SK-MEL-5 (cell line): ENCODE data around the gene CLIC5. TPM values are rescaled to one million over a fixed set of nuclear protein-coding genes. Genes with fewer than 3 reads are reported as not detected.

Experiments
- DNase-seq: peaks from one replicate; pipeline ENCODE4 v3.0.0-alpha.2; 2016; ENCODE audit warnings: low read depth, low spot score
- in situ Hi-C: cut with HindIII; loops from 2 replicates; pipeline ENCODE4 v1.10.0; 2016; ENCODE audit warnings: low sequenced_read_pairs, high pct_unique_total_duplicates, low pct_unique_long_range_greater_than_20kb
- total RNA-seq: library from RNA; depleted of rRNA; stranded (reverse); fragments of >200 nt; shearing (Covaris generic); gene quantifications from 2 replicates; pipeline ENCODE4 v1.2.3, GENCODE V29; 2014

Gene CLIC5
- total RNA-seq, 1 experiment from 2014 or later = not detected

DNA sequence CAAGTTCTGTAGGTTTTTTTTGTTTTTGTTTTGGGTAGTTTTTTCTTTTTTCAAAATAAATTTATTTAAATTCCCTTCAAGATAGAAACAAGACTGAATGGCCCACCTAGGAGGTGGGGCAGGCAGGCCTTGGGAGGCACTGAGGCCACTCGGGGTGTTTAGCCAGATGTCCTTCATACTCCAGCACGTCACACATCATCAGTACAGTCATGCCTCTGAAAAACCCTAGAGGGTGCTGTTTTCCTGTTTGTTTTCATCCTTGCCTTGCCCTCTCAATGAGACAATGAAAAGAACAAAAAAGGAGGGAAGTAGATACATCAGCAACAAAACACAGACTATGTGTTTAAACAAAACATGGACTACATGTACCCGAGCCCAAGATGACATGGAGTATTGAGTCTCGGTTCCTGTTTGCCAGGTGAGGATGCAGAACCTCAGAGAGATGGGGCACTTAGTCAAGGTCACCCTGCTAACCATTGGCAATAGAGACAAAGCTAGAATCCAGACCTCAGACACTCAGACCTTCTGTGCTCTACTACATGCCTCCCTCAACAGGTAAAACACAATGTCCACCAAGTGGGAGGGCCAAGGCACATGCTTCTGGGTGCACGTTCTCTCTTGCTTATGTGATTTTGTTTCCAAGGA, 26.8 kb upstream of the CLIC5 start:
- peak; percentile 63 for DNase-seq
- in situ Hi-C loops = no loop called here

DNA sequence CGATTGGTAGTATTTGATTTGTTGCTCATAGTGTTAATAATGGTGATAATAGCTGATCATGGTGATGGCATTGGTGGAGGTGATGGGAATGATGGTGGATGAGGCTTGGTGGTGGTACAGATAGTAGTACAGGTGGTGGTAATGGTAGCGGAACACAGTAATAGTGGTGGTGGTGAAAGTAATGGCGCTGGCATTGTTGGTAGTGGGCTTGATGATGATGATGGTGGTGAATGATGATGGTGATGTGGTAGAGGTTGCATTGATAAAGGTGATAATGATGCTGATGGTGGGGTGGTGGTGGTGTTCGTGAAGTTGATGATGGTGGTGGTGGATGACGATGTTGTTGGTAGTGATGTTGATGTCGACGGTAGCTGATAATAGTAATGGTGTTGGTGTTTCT, 24.6 kb upstream of the CLIC5 start:
- in situ Hi-C loops = no loop called here
- DNase-seq = no peak

DNA sequence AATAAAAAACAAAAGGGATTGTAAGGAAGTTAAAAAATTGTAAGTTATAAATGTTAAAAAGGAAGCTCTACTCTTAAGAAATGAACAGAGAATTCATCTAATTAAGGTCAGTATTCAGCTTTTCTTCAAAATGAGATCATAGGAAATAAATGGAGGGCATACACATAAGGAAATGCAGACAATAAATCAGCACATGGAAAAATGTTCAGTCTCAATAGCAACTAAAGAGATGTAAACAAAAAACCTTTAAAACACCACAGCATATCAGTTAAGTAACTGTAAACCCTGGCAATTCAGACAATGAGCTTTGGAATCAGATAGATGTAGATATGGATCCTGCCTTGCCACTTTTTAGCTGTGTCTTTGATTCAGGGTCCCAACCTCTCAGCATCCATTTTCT, 24.0 kb upstream of the CLIC5 start:
- no peak for DNase-seq
- in situ Hi-C loops = no loop called here

DNA sequence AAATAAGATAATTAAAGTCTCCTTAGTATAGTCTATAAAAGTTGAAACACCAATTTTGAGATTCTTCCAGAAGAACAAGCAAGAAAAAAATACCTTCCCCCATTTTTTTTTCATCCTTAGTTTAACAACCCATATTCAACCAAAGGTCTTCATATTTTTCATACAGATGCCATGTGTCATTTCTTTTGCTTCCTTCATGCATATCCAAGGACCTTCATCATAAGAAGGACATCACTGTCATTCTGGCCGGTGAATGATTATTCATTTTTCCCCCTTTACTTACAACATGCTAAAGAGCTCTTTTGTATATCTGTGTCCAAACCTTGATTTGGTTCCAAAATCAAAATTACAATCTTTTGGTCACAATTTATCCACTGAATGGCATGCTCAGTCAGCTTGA, 21.3 kb upstream of the CLIC5 start:
- DNase-seq = no peak
- in situ Hi-C loops = no loop called here

DNA sequence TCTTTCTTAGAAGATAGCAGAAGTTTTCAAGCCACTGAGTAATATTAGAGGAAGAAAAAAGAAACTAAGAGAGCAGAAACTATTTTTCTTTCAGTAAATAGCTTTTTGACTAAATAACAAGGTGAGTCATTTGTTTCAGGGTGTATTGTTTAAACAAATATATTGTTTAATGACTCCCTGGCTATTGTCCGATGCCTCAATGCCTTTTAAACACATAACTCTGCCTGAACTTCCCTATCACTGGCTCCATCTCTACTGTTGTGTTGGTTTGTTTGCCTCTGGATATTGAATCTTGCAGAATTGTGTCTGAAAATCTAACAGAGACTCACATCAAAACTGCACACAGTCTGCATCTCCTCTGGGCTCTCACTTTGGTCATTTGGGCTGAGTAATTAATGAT, 19.6 kb upstream of the CLIC5 start:
- DNase-seq = no peak
- in situ Hi-C loops = no loop called here

DNA sequence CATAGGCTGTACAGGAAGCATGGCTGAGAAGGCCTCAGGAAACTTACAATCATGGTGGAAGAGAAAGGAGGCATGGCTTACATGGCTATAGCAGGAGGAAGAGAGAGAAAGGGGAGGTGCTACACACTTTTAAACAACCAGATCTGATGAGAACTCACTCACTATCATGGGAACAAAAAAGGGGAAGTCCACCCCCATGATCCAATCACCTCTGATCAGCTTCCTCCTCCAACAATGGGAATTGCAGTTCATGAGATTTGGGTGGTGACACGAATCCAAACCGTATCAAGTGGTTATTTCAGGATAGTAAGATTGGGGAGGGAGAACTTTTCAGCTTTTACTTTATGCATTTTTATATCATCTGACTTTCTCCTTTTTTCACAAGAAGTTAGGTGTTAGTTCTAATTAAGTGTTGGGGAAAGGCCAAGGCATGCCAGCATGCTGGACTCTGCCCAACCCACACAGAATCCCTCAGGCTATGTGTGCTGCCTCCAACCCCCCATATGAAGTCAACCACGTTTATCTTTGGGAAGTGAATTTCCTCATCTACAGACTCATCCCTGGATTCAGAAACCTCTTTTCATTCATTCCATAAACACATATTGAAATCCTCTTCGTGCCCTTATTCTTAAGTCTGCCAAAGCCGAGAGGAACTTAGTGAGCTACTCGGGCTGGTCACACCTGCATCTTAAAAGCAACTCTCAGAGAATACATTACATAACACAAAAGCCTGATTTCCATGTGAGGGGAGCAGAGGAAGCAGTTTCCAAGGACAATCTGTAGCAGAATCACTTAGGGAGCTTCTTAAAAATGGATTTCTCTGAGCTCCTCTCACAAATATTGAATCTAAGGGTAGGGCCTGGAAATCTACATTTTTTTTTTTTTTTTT, 16.7 kb upstream of the CLIC5 start:
- DNase-seq = no peak
- in situ Hi-C loops = no loop called here

DNA sequence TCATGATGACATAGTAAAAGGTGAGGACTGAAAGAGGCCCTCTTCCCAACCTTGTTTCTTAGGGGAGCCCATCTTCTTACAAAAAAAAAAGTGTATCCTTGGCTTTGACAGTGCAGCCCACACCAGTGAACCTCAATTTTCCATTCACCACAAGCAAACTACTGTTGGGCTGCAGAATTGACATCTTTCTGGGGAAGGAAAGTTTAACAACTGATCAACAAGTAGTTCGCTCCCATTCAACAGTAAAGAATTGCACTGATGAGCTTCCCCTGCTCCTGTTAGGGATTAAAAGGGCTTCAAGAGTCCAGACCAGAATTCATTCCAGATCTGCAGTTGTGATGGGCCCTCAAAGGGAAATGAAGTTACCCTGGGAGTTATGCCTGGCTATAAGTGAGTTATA, 13.9 kb upstream of the CLIC5 start:
- DNase-seq = no peak
- in situ Hi-C loops = no loop called here

DNA sequence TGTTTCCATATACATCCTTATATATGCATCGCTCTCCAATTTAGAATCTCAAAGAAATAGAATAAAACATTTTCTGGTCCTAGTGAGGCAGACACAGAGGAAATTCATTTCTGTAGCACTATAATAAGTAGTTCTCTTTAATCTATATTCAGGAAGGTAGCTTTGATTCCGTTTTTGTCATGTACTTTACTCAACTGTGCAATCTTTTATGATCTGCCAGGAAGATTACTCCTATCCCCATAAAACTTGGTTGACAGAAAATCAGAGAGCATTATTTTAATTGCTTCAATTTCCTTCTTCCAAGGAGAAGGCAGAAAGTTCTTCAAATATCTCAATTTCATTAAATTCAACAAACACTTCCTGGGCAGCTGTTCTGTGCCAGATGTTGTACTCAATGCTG, 10.6 kb upstream of the CLIC5 start:
- DNase-seq = no peak
- in situ Hi-C loops = no loop called here

DNA sequence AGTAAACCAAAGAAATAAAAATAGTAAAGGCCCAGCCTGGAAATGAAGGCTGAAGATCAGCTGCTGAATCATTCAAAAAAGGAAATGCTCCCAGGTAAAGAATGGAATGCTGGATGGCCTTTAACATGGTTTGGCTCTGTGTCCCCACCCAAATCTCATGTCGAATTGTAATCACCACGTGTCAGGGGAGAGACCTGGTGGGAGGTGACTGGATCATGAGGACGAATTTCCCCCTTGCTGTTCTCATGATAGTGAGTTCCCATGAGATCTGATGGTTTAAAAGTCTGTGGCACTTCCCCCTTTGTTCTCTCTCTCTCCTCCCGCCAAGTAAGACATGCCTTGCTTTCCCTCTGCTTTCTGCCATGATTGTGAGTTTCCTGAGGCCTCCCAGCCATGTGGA, 9.9 kb upstream of the CLIC5 start:
- no peak for DNase-seq
- in situ Hi-C loops = no loop called here

DNA sequence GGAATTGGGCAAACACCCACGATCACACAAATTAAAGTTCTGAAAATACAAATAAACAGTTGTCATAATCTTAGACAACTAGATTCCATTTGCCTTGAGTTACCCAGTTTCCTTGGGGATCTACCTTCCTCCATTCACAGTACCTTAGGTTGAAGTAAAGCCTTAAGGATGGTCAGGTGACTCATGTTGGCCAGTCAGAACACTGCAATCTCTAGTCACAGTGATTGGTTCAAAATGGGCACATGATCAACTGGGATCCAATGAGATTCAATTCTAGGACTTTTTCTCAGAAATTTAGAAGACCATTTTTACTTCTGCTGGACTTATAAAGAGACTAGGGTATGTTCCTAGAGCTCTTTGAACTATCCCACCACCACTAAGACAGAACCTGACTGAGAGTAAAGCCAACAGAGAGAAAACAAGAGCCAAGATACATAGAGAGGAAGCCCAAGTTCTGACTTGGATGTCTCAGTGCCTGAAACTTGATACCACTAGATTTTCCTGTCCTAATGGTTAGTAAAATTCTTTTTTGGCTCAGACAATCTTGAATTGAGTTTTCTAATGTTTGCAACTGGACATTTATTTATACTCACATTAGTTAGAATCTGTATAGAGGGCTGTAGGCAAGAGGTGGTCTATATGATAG, 8.6 kb upstream of the CLIC5 start:
- no peak for DNase-seq
- in situ Hi-C loops = no loop called here

DNA sequence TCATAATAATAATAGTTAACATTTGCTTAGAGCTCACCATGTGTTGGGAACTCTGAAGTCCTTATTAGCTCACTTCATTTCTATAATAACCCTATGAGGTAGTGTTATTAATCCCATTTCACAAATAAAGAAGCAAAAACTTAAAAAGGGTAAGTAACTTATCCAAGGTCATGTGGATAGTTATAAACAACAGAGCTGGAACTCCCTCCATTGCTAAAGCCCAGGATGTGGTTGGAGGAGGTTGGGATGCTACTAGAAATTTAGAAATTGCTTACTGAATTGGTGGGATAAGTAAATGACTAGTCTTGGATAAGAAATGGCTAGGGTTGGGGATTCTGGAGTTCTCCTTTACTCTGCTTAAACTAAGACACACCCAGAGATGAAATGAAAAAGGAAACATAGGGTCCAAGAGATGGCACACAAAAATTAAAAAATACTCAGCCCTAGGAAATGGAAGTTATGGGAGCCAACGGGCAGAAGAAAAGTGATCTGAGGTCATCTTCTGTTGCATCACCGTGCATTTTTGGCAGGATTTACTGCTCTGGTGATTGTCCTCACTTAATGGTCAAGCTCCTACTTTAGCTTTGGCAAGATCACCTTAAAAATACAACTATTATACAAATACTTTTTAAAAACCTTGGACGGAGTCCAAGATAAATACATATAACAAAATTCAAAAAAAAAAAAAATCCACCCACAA, 7.7 kb upstream of the CLIC5 start:
- in situ Hi-C loops = no loop called here
- DNase-seq = no peak

DNA sequence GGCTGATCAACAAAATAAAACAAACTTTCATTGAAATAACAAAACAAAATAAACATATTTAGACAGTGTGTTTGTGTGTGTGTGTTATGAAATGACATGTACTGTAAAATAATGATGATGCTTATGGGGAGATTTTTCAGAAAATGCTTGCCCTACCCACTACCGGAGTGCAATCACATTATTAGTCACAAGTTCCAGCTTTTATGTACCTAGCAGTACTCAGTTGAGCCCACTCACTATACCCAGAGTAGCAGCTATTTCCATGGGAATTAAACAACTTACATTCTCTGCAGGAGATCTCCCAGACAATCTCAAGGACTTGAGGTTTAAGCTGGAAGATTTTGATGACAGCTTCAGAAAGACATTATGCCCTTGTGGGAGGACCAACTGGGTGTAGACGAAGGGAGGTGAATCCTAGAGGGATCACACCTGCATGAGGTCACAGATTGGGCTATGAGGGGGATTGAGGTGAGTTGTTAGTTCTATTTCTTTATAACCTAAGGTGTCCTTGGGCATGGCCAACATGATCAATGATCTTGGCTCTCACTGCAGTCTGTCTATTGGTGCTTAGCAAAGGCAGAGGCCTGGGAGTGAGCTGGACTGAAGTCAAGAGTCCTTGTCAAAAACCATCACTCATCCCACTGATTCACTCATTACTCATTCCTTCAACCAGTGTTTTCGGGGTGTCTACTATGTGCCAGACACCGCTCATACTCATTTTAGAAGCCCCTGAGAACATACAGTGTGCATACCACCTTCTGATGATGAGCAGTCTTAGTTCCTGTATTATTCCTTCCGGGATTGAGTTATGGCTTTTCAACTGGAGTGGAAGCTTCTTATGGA, 6.7 kb upstream of the CLIC5 start:
- no peak for DNase-seq
- in situ Hi-C loops = no loop called here

DNA sequence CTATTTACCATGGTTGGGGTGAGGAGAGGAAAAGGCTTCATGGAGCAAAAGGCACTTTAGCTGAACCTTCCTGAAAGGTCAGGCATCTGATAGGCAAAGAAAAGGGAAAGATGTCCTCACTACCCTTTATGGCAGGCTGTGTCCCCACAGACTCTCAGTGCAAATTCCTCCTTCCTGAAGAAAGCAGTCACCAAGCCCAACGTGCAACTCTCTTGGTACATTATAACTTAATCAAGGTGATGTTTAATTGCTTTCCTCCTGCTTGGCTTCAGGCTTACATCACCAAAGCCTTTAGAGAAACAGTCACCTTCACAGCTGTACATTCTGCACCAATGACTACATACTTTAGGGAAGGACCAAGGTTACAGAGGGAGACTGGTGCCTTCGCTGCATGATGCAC, 2.1 kb upstream of the CLIC5 start:
- no peak for DNase-seq
- in situ Hi-C loops = no loop called here

DNA sequence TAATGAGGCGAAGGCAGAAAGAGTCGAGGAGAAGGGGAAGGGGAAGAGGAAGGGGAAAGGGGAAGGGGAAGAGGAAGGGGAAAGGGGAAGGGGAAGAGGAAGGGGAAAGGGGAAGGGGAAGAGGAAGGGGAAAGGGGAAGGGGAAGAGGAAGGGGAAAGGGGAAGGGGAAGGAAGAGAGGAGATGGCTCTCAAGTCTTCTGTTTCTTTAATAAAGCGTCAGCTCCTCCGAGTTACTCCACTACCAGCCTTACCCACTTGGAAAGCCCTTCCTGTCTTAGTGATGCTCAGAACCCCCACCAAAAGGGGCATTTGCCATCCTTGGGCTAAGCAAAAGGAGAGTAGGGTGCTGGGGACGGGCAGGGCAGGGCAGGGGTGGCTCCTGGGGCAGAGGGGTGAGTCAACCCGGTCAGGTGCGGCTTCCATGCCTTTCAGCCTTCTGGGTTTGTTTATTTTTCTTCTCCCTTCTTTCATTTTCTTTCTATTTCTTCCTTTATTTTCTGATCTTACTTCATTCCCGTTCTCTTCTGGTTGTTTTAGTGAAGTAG, 476 bp upstream of the CLIC5 start:
- in situ Hi-C loops = no loop called here
- no peak for DNase-seq

DNA sequence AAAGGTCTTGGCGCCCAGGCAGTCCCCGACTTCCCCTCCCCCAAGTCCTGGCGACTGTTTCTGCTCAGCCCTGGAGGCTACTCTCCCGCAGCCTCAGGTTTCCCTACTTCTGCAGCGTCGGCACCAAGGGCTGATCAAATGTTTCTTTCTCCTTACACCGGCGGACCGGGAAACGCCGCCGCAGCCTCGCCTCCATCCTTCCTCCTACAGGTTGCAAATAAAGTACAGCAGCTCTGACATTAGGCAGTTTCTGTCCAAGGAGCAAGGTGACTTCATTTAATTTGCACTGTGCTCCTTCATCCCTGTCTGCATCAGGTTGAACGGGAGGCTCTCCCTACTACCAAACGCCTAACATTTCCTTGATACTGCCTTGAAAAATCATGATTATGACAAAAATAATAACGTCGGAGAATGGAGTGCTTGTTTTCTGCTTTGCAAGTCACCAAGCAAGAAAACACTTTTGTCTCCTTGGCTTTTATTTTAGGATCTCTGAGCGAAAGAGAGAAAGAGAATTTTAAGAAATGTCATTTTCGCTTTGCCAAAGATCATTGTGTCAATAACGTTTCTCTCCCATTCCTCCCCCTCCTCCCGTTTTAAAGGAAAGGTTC, 1.0 kb downstream of the CLIC5 start:
- DNase-seq = no peak
- in situ Hi-C loops = no loop called here

DNA sequence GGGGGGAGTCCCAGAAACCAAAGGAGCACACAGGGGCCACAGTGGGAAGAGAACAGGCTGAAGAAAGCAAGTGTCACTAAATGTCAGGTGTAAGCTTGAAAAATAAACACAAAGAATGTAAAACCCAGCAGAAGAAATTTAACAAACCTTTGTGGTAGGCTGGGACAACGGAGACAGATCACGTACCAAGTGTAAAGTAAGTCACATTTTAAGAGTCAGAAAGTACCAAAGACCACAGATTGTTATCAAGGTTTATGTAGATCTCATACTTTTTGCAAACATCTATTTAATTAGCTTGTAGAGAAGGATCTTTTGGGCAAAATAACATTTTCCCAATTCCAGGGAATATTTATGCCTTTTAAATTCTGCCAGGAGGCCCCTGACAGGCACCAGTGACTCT, 1.6 kb downstream of the CLIC5 start:
- in situ Hi-C loops = no loop called here
- no peak for DNase-seq

DNA sequence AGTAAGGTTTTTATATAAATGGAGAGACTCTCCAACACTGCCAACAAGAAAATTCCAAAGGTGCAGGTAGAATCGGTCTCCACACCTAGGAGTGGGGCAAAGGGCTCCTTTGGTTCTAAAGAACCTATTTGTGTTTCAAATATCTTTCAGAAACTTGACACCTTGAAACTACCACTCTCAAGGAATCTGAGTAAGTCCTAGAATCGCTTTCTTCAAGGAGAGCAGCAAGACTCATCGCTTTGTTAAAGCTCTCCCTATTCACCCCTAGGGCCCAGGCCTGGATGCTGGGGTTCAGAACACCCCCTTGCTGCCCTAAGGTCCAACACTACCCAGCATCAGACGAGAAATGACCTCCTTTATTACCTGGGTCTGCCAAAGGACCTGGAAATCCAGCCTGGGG, 2.0 kb downstream of the CLIC5 start:
- in situ Hi-C loops = no loop called here
- DNase-seq = no peak
